Right lung (tissue), 5 donors: ENCODE data around the gene SLC26A8. TPM values are rescaled to one million over a fixed set of nuclear protein-coding genes. Genes with fewer than 3 reads are reported as not detected.
"Not testable (repeated sequence)": the region's sequence is repeated elsewhere in the genome, so short reads cannot be mapped to it uniquely, and the experiment has no call there.

Experiments
- DNase-seq, 2 donors: peaks; one replicate each; pipeline ENCODE4 v3.0.0-alpha.2; 2013
- polyA plus RNA-seq, 5 donors: library from polyadenylated mRNA; unstranded; fragments of 120-200 nt; gene quantifications; one replicate each; pipeline versions ENCODE4 v1.2.1 to v1.2.3, GENCODE V29; 2013; ENCODE audit warnings: inconsistent platforms in 1 of 5, low replicate concordance in 1 of 5; ENCODE audit not compliant: insufficient read length in 5 of 5, insufficient read depth in 1 of 5

Gene SLC26A8
- polyA plus RNA-seq, 5 donors, result 0.26 to 0.60 (median 0.48) TPM

- no peak for DNase-seq
These were observed 108.4 kb downstream of the SLC26A8 start for GRCh38 chr6:35916056-35916455.

- no peak for DNase-seq
These were observed 109.9 kb downstream of the SLC26A8 start for GRCh38 chr6:35914536-35914935.

DNA sequence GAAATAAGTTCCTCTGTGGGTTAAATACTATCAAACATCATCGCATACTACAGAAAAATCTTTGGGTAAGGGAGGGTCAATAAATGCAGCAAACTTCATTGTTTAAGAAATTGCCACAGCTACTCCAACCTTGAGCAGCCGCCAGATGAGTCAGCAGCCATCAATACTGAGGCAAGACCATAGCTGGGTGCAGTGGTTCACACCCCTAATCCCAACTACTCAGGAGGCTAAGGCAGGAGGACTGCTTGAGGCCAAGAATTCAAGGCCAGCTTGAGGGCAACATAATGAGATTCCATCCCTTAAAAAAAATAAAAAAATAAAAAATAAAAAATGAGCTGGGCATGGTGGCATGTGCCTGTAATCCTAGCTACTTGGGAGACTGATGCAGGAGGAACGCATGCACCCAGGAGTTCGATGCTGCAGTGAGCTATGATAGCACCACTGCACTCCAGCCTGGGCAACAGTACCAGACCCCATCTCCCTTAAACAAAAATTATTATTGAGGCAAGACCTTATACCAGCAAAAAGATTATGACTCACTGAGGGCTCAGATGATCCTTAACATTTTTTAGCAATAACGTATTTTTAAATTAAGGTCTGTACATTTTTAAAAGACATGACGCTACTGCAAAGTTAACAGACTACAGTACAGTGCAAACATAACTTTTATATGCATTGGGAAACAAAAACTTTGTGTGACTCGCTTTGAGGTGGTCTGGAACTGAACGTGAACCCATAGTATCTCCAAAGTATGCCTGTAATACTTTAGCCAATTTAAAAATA is 112.4 kb downstream of the SLC26A8 start:
- DNase-seq, result no peak

DNA sequence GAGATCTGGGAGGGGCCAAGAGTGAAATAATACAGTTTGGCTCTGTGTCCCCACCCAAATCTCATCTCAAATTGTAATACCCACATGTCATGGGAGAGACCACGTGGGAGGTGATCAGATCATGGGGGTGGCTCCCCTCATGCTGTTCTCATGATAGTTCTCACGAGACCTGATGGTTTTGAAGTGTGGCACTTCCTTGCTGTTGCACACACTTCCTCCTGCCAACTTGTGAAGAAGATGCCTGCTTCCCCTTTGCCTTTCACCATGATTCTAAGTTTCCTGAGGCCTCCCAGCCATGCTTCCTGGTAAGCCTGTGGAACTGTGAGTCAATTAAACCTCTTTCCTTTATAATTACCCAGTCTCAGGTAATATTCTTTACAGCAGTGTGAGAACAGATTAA is 114.9 kb downstream of the SLC26A8 start:
- DNase-seq, result not testable (repeated sequence)

- DNase-seq, result not testable (repeated sequence)
These were observed 115.6 kb downstream of the SLC26A8 start for GRCh38 chr6:35908753-35909401.

- DNase-seq, result no peak
These were observed 116.7 kb downstream of the SLC26A8 start for GRCh38 chr6:35907750-35908149.

GRCh38 chr6:35906499-35906846 is 118.0 kb downstream of the SLC26A8 start:
- no peak for DNase-seq

DNA sequence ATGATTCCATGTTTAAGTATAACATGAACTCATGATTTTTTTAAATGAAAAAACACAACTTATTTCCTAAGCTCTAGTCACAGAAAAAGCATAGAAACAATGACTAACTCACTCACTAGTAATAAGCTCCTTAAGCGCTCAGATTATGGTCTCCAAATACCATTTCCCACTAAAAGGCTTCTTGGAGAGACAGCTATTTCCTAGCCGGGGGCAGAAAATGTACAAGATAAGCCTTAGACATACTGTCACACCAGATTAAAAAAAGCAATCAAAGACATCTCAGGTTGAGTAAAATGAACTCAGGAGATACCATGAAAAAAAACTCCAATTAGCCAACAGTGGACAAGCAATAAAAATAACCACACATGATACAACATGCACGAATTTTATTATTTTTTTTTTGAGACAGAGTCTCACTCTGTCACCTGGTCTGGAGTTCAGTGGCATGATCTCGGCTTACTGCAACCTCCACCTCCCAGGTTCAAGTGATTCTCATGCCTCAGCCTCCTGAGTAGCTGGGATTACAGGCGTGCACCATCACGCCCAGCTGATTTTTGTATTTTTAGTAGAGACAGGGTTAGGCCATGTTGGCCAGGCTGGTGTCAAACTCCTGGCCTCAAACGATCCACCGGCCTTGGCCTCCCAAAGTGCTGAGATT is 118.5 kb downstream of the SLC26A8 start:
- DNase-seq, result no peak

DNA sequence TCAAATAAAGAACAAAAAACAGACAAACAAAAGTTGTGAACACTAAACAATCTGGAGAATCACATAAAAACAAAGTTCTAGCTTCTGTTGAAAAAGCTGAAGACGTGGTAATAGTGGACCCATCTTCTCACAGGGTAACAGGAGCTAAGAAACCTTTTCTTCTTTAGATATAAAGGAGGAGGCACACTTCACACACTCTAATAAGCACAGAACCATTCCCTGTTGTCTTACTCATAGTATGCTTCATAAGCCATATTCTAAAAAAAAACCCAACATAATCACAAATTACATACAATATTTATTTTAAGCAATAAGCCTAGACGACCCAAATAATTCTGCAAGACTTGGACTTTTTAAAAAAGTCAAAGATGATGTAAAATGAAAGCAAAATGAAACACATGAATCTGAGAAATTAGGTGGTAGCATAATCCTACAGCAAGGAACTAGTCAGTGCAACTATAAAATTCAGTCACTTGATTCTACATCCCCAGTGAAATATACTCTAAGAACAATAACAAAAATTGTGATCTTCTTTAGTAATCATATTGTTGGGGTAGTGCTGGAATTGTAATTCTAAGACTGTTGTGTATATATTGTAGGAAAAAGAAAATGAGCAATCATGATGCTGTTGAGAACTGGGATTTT is 119.2 kb downstream of the SLC26A8 start:
- DNase-seq, result no peak

DNA sequence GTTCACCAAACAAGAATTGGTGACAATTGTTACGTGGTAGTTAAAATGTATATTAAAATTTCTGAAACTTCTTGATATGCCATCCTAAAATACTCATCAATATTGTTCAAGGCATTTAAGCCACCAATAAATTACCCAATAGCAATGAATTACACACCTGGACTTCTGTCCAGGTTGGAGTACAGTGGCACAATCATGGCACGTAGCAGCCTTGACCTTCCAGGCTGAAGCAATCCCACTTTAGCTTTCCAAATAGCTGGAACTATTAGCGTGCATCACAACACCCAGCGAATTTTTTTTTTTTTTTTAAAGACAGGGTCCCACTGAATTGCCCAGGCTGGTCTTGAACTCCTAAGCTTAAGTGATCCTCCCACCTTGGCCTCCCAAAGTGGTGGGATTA is 120.8 kb downstream of the SLC26A8 start:
- no peak for DNase-seq

- DNase-seq, result no peak
These were observed 124.0 kb downstream of the SLC26A8 start for GRCh38 chr6:35900448-35900847.

- no peak for DNase-seq
These were observed 126.4 kb downstream of the SLC26A8 start for GRCh38 chr6:35898003-35898402.

GRCh38 chr6:35897486-35897885 is 127.0 kb downstream of the SLC26A8 start:
- DNase-seq, result no peak

GRCh38 chr6:35897036-35897435 is 127.4 kb downstream of the SLC26A8 start:
- no peak for DNase-seq

DNA sequence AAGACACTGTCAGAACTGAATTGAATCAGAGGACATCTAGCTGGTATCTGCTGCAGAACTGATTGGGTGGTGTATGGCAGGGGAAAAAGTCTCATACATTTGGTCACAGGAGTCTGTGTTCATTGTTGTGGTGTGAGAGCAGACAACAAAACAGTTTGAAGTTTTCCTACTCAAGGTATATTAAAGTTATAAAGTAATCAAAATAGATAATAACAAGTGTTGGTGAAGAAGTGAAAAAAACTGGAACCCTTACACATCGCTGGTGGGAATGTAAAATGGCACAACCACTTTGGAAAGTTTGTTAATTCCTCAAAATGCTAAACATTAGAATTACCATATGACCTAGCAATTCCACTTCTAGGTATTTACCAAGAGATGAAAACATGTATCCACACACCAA is 128.2 kb downstream of the SLC26A8 start:
- no peak for DNase-seq

GRCh38 chr6:35895560-35895959 is 128.9 kb downstream of the SLC26A8 start:
- no peak for DNase-seq

DNA sequence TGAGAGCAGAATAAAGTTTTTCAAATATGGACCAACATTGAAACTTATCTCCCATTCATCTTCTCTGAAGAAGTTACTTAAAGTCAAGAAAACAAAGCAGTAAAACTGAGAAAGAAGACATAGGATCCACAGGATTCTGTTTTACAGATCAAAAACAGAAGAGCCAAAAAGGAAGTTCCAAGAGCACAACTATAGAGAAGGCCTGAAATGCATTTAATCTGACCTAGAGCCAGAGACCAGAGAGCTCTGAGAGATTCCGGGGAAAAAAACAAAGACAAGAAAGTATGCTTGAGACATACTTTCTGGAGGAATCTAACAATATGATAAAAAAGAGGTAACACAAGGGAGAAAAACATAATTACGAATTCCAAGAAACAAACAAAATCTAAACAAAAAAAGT is 129.7 kb downstream of the SLC26A8 start:
- DNase-seq, result no peak

Other genes starting within 250 kb of the SLC26A8 start
- gene CLPSL2, start 248.0 kb downstream of the SLC26A8 start, polyA plus RNA-seq, result not detected
- not detected for gene CLPSL1, start 243.6 kb downstream of the SLC26A8 start, polyA plus RNA-seq
- gene CLPS, start 227.3 kb downstream of the SLC26A8 start, polyA plus RNA-seq, result not detected
- gene LHFPL5, start 219.3 kb downstream of the SLC26A8 start, polyA plus RNA-seq, result not detected
- gene SRPK1, start 103.5 kb downstream of the SLC26A8 start, polyA plus RNA-seq, result 10 to 100 TPM; 28.7 to 47.1 (median 38.8) TPM
- gene MAPK14, start 3.2 kb upstream of the SLC26A8 start, polyA plus RNA-seq, result 10 to 100 TPM; 52.1 to 74.7 (median 70.9) TPM
- gene MAPK13, start 105.9 kb upstream of the SLC26A8 start, polyA plus RNA-seq, result 10 to 100 TPM; 14.1 to 20.5 (median 15.1) TPM
- gene BRPF3, start 172.1 kb upstream of the SLC26A8 start, polyA plus RNA-seq, result 10 to 100 TPM; 38.8 to 47.9 (median 43.3) TPM
- under 1 TPM in 4 of 5 donors, not detected in 1; 0.13 to 0.21 (median 0.18) TPM for gene PNPLA1, start 245.4 kb upstream of the SLC26A8 start, polyA plus RNA-seq